Measurements from ENCODE around the gene TRAP1.
A peak's percentile ranks its signal among the peaks of the same experiment; 100 is the strongest.
"Not testable (repeated sequence)": the region's sequence is repeated elsewhere in the genome, so short reads cannot be mapped to it uniquely, and the experiment has no call there.

The TRAP1 gene

GRCh38 chr16:3673201-3673600 lies 44.1 kb downstream of the TRAP1 start:
- no peak for DNase-seq (ENCODE audit: low spot score)

GRCh38 chr16:3672571-3673041 lies 44.7 kb downstream of the TRAP1 start:
- no peak for DNase-seq (ENCODE audit: low spot score)

GRCh38 chr16:3671424-3671823 lies 45.9 kb downstream of the TRAP1 start:
- DNase-seq (ENCODE audit: low spot score) = no peak

- no peak for DNase-seq (ENCODE audit: low spot score)
These were observed 46.6 kb downstream of the TRAP1 start for GRCh38 chr16:3670711-3671110.

- no peak for DNase-seq (ENCODE audit: low spot score)
These were observed 48.2 kb downstream of the TRAP1 start for GRCh38 chr16:3669082-3669481.

- DNase-seq (ENCODE audit: low spot score) = no peak
These were observed 48.7 kb downstream of the TRAP1 start for GRCh38 chr16:3668626-3669025.

GRCh38 chr16:3665508-3665907 lies 51.8 kb downstream of the TRAP1 start:
- DNase-seq (ENCODE audit: low spot score) = peak; percentile 33

- DNase-seq (ENCODE audit: low spot score) = no peak
These were observed 53.0 kb downstream of the TRAP1 start for GRCh38 chr16:3664187-3664896.

GRCh38 chr16:3662601-3663000 lies 54.7 kb downstream of the TRAP1 start:
- no peak for DNase-seq (ENCODE audit: low spot score)

GRCh38 chr16:3661922-3662321 lies 55.4 kb downstream of the TRAP1 start:
- no peak for DNase-seq (ENCODE audit: low spot score)

- no peak for DNase-seq (ENCODE audit: low spot score)
These were observed 56.0 kb downstream of the TRAP1 start for GRCh38 chr16:3661311-3661710.

GRCh38 chr16:3659251-3659650 lies 58.1 kb downstream of the TRAP1 start:
- DNase-seq (ENCODE audit: low spot score) = no peak

GRCh38 chr16:3656491-3657468 lies 60.5 kb downstream of the TRAP1 start:
- peak; percentile 15 for DNase-seq (ENCODE audit: low spot score)

- not testable (repeated sequence) for DNase-seq (ENCODE audit: low spot score)
These were observed 61.2 kb downstream of the TRAP1 start for GRCh38 chr16:3656160-3656490.

GRCh38 chr16:3655396-3656159 lies 61.7 kb downstream of the TRAP1 start:
- DNase-seq (ENCODE audit: low spot score) = no peak

- no peak for DNase-seq (ENCODE audit: low spot score)
These were observed 62.3 kb downstream of the TRAP1 start for GRCh38 chr16:3655030-3655395.

GRCh38 chr16:3654249-3654991 lies 62.9 kb downstream of the TRAP1 start, which contains the start of gene DNASE1:
DNASE1 (plus strand) TSS chr16:3654691; CDS start chr16:3655374, 683 bp downstream.
- peak; percentile 58 for DNase-seq (ENCODE audit: low spot score)

GRCh38 chr16:3652373-3653195 lies 64.7 kb downstream of the TRAP1 start:
- no peak for DNase-seq (ENCODE audit: low spot score)

- DNase-seq (ENCODE audit: low spot score) = no peak
These were observed 65.6 kb downstream of the TRAP1 start for GRCh38 chr16:3651461-3652372.

Data from CD4-positive, alpha-beta T cell treated with Interleukin-15 for 4 hours (primary cell).